Liver (tissue), 9 donors: Measurements from ENCODE around the gene GPR173. TPM values are rescaled to one million over a fixed set of nuclear protein-coding genes. Genes with fewer than 3 reads are reported as not detected.

Experiments
- DNase-seq: peaks from one replicate; pipeline ENCODE4 v3.0.0-alpha.2; 2017; ENCODE audit warnings: low spot score
- H3K27ac ChIP-seq, 2 donors: one replicate each; pipeline ENCODE4 v1.7.0; 2013; ENCODE audit warnings: inconsistent platforms in 2 of 2, low read length in 2 of 2, control low read depth in 1 of 2, low read depth in 1 of 2, mild to moderate bottlenecking in 1 of 2
- H3K27me3 ChIP-seq, 4 donors: one replicate each; pipeline versions ENCODE4 v1.6.1 to v1.7.0; 2013; ENCODE audit warnings: low read length in 3 of 4, inconsistent platforms in 1 of 4, mild to moderate bottlenecking in 1 of 4, moderate library complexity in 1 of 4; ENCODE audit not compliant: control insufficient read depth in 4 of 4, insufficient read depth in 4 of 4
- H3K36me3 ChIP-seq, 4 donors: one replicate each; pipeline versions ENCODE4 v1.6.1 to v1.7.0; 2013; ENCODE audit warnings: low read length in 3 of 4, mild to moderate bottlenecking in 3 of 4, low read depth in 1 of 4, moderate library complexity in 1 of 4; ENCODE audit not compliant: control insufficient read depth in 4 of 4, insufficient read depth in 3 of 4
- H3K4me1 ChIP-seq, 4 donors: one replicate each; pipeline versions ENCODE4 v1.6.1 to v1.7.0; 2013; ENCODE audit warnings: low read length in 3 of 4, mild to moderate bottlenecking in 3 of 4, moderate library complexity in 1 of 4; ENCODE audit not compliant: control insufficient read depth in 4 of 4, insufficient read depth in 4 of 4
- H3K4me3 ChIP-seq, 3 donors: one replicate each; pipeline versions ENCODE4 v1.6.1 to v1.7.0; 2013; ENCODE audit warnings: low read length in 3 of 3, control low read depth in 1 of 3, low read depth in 1 of 3, mild to moderate bottlenecking in 1 of 3
- H3K9ac ChIP-seq, 2 donors: one replicate each; pipeline ENCODE4 v1.7.0; 2013; ENCODE audit warnings: low read length in 2 of 2, mild to moderate bottlenecking in 2 of 2, moderate library complexity in 2 of 2, control low read depth in 1 of 2, low read depth in 1 of 2
- H3K9me3 ChIP-seq, 4 donors: one replicate each; pipeline versions ENCODE4 v1.6.1 to v1.7.0; 2013; ENCODE audit warnings: low read length in 3 of 4; ENCODE audit not compliant: control insufficient read depth in 4 of 4
- ATF3 ChIP-seq: IDR thresholded peaks from 2 replicates; pipeline ENCODE4 v1.6.1; 2016; ENCODE audit warnings: antibody characterized with exemption
- CTCF ChIP-seq: fragments of 150-350 bp; IDR thresholded peaks from 2 replicates; pipeline ENCODE4 v1.5.1; 2017; ENCODE audit warnings: improper control_type of control experiment, low read depth, low read length; ENCODE audit not compliant: missing input control
- EGR1 ChIP-seq, 2 donors: IDR thresholded peaks; 2 replicates each; pipeline ENCODE4 v1.6.1; 2016 to 2018; ENCODE audit warnings: antibody characterized with exemption in 2 of 2, low read depth in 2 of 2
- FOXA1 ChIP-seq: IDR thresholded peaks from 2 replicates; pipeline ENCODE4 v1.6.1; 2016; ENCODE audit warnings: antibody characterized with exemption
- FOXA2 ChIP-seq: IDR thresholded peaks from 2 replicates; pipeline ENCODE4 v1.6.1; 2016; ENCODE audit warnings: antibody characterized with exemption
- GABPA ChIP-seq, 2 donors: IDR thresholded peaks in 1 of 2; conservative IDR thresholded peaks in 1 of 2; 2 replicates each; pipeline ENCODE4 v1.6.1; 2016; ENCODE audit warnings: antibody characterized with exemption in 2 of 2, mild to moderate bottlenecking in 1 of 2, moderate library complexity in 1 of 2
- HNF4A ChIP-seq, 2 donors: conservative IDR thresholded peaks; 2 replicates each; pipeline ENCODE4 v1.6.1; 2016; ENCODE audit warnings: antibody characterized with exemption in 2 of 2, mild to moderate bottlenecking in 2 of 2
- HNF4G ChIP-seq: IDR thresholded peaks from 2 replicates; pipeline ENCODE4 v1.6.1; 2016; ENCODE audit warnings: antibody characterized with exemption
- JUND ChIP-seq, 2 donors: IDR thresholded peaks; 2 replicates each; pipeline ENCODE4 v1.6.1; 2016; ENCODE audit warnings: antibody characterized with exemption in 2 of 2
- MAX ChIP-seq: IDR thresholded peaks from 2 replicates; pipeline ENCODE4 v1.6.1; 2016; ENCODE audit warnings: antibody characterized with exemption
- NR2F2 ChIP-seq: IDR thresholded peaks from 2 replicates; pipeline ENCODE4 v1.6.1; 2016; ENCODE audit warnings: antibody characterized with exemption
- RAD21 ChIP-seq, 2 donors: IDR thresholded peaks; 2 replicates each; pipeline ENCODE4 v1.6.1; 2016; ENCODE audit warnings: antibody characterized with exemption in 2 of 2, mild to moderate bottlenecking in 2 of 2
- REST ChIP-seq: IDR thresholded peaks from 2 replicates; pipeline ENCODE4 v1.6.1; 2016; ENCODE audit warnings: antibody characterized with exemption, mild to moderate bottlenecking
- RXRA ChIP-seq, 2 donors: IDR thresholded peaks; 2 replicates each; pipeline ENCODE4 v1.6.1; 2017 to 2018; ENCODE audit warnings: antibody characterized with exemption in 2 of 2, mild to moderate bottlenecking in 1 of 2
- SP1 ChIP-seq: IDR thresholded peaks from 2 replicates; pipeline ENCODE4 v1.6.1; 2018; ENCODE audit warnings: antibody characterized with exemption, mild to moderate bottlenecking
- TAF1 ChIP-seq: conservative IDR thresholded peaks from 2 replicates; pipeline ENCODE4 v1.6.1; 2016; ENCODE audit warnings: antibody characterized with exemption, mild to moderate bottlenecking
- YY1 ChIP-seq: IDR thresholded peaks from 2 replicates; pipeline ENCODE4 v1.6.1; 2016; ENCODE audit warnings: antibody characterized with exemption, mild to moderate bottlenecking
- ZBTB33 ChIP-seq: IDR thresholded peaks from 2 replicates; pipeline ENCODE4 v1.6.1; 2016; ENCODE audit warnings: antibody characterized with exemption
- WGBS: extraction: QIAGEN DNeasy Blood & Tissue Kit; methylation state at CpG from one replicate; pipeline ENCODE4 v1.1.7; 2013; 5-methylcytosine and 5-hydroxymethylcytosine counted together
- polyA plus RNA-seq, 2 donors: library from polyadenylated mRNA; stranded (reverse) in 1 of 2; unstranded in 1 of 2; fragments of 200-250 nt in 1 of 2; fragments of >200 nt in 1 of 2; fragmentation: Nextera tagmentation in 1 of 2; extraction: Ambion mirVana in 1 of 2; gene quantifications; one replicate each; pipeline versions ENCODE4 v1.2.1 to v1.2.3, GENCODE V29; 2013 to 2015
- total RNA-seq, 2 donors: library from RNA; depleted of rRNA; stranded (reverse); fragments of >200 nt; gene quantifications; one replicate each; pipeline ENCODE4 v1.2.3, GENCODE V29; 2014
- donor health status: healthy.
- donor health status: healthy.
- donor health status: healthy.
- donor health status: healthy.
- donor health status: healthy.

GPR173 gene
- total and polyA plus RNA-seq, 4 donors, result 0.07 to 0.61 (median 0.25) TPM; not detected in 1

- no peak for TF ChIP-seq ZBTB33
Measured at GRCh38 chrX:53114864-53115549, 66.4 kb downstream of the GPR173 start (continued).

GRCh38 chrX:53115550-53115874, 66.9 kb downstream of the GPR173 start:
- no peak for DNase-seq
- TF ChIP-seq RXRA (IDR thresholded peaks at IDR 0.05) (no peak), HNF4A (conservative IDR thresholded peaks at IDR 0.05) (no peak), RAD21 (IDR thresholded peaks at IDR 0.05) (no peak), JUND (IDR thresholded peaks at IDR 0.05) (no peak), MAX (no peak), TAF1 (no peak), REST (no peak), FOXA1 (no peak), HNF4G (no peak), YY1 (no peak), NR2F2 (no peak), GABPA (IDR thresholded peaks at IDR 0.05 in 1 of 2, conservative IDR thresholded peaks at IDR 0.05 in 1 of 2) (no peak), EGR1 (IDR thresholded peaks at IDR 0.05; ENCODE audit: low read depth in 2 of 2) (no peak), ZBTB33 (no peak), SP1 (no peak), CTCF (no peak), ATF3 (no peak), FOXA2 (no peak)
- Histone ChIP-seq H3K4me3 (no peak overlapping the region), H3K27ac (no peak overlapping the region), H3K9ac (no peak overlapping the region), H3K4me1 (no peaks in the 10 kb centered on the region), H3K36me3 (no peaks in the 10 kb centered on the region), H3K27me3 (no peaks in the 10 kb centered on the region), H3K9me3 (no peaks in the 10 kb centered on the region)
- 85% methylated on average over 2 of the region's 2 CpGs for WGBS
